Calu3 (cell line): ENCODE data around the gene CD8B2. TPM values are rescaled to one million over a fixed set of nuclear protein-coding genes. Genes with fewer than 3 reads are reported as not detected.
"Not testable (repeated sequence)": the region's sequence is repeated elsewhere in the genome, so short reads cannot be mapped to it uniquely, and the experiment has no call there.

ENCODE experiments used
- BruUV-seq: library from RNA; stranded (reverse); fragments of 400-500 nt; replicated peaks from 2 replicates; lab custom pipeline; 2021; lab: Mats Ljungman, UMichigan
- CTCF ChIA-PET: fragments of 300-600 bp; sonication (Branson Sonifier 250); formaldehyde crosslinking; loops from one replicate; lab custom pipeline; 2022; ENCODE audit warnings: antibody characterized with exemption; lab: Charles Lee
- DNase-seq: peaks from one replicate; pipeline ENCODE4 v3.0.0; 2022
- H3K27ac Mint-ChIP-seq: one replicate; pipeline ENCODE4 v1.8.0; 2022; ENCODE audit warnings: mixed read lengths; ENCODE audit not compliant: unreplicated experiment
- H3K27me3 Mint-ChIP-seq: one replicate; pipeline ENCODE4 v1.8.0; 2022; ENCODE audit warnings: mixed read lengths; ENCODE audit not compliant: unreplicated experiment
- H3K36me3 Mint-ChIP-seq: one replicate; pipeline ENCODE4 v1.8.0; 2022; ENCODE audit warnings: mild to moderate bottlenecking, moderate library complexity, mixed read lengths; ENCODE audit not compliant: insufficient read depth, unreplicated experiment
- H3K4me1 Mint-ChIP-seq: one replicate; pipeline ENCODE4 v1.8.0; 2022; ENCODE audit warnings: mild to moderate bottlenecking, low read depth, mixed read lengths; ENCODE audit not compliant: unreplicated experiment
- H3K4me3 Mint-ChIP-seq: one replicate; pipeline ENCODE4 v1.8.0; 2022; ENCODE audit warnings: mild to moderate bottlenecking, low read depth, moderate library complexity, mixed read lengths; ENCODE audit not compliant: unreplicated experiment
- H3K9me3 Mint-ChIP-seq: one replicate; pipeline ENCODE4 v1.8.0; 2022; ENCODE audit warnings: low read depth, mixed read lengths; ENCODE audit not compliant: unreplicated experiment
- intact Hi-C: fragments of 100-400 bp; cut with micrococcal nuclease; formaldehyde crosslinking; loops from one replicate; pipeline ENCODE4 v1.10.0; 2022; ENCODE audit not compliant: unreplicated experiment
- total RNA-seq: library from RNA; stranded (reverse); gene quantifications from 2 replicates; pipeline ENCODE4 v1.2.3, GENCODE V29; 2022

The CD8B2 gene
- total RNA-seq, 1 experiment from 2014 or later = not detected

- H3K27ac Mint-ChIP-seq, intact Hi-C loops, BruUV-seq, H3K4me3 Mint-ChIP-seq, CTCF ChIA-PET, H3K9me3 Mint-ChIP-seq, H3K36me3 Mint-ChIP-seq, DNase-seq, H3K27me3 Mint-ChIP-seq, H3K4me1 Mint-ChIP-seq: not testable (repeated sequence)
Observed at GRCh38 chr2:106492399-106492798, 5.2 kb downstream of the CD8B2 start.

DNA sequence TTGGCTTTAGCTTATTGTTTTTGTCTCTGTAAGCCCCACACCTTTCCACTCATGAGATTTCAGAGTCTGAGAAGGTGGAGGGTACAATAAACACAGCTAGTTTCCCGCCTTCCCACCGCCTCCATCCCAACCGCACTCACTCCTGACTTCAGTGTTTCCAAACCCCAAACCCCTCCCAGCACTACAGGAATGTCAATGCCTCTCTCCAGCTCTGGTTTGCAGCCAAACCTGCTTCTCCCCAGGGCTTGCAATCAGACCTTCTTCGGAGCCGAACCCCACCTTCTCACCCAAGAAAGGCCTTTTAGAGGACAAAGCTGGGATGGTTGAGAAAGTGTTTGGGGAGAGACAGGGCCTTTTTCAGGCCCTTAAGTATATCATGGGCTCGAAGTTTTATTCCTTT lies 5.7 kb downstream of the CD8B2 start:
- H3K9me3 Mint-ChIP-seq, H3K4me3 Mint-ChIP-seq, DNase-seq, H3K27ac Mint-ChIP-seq, intact Hi-C loops, CTCF ChIA-PET, H3K4me1 Mint-ChIP-seq, BruUV-seq, H3K36me3 Mint-ChIP-seq, H3K27me3 Mint-ChIP-seq: not testable (repeated sequence)

GRCh38 chr2:106498549-106498948 lies 11.4 kb downstream of the CD8B2 start:
- CTCF ChIA-PET, H3K36me3 Mint-ChIP-seq: not testable (repeated sequence)

DNA sequence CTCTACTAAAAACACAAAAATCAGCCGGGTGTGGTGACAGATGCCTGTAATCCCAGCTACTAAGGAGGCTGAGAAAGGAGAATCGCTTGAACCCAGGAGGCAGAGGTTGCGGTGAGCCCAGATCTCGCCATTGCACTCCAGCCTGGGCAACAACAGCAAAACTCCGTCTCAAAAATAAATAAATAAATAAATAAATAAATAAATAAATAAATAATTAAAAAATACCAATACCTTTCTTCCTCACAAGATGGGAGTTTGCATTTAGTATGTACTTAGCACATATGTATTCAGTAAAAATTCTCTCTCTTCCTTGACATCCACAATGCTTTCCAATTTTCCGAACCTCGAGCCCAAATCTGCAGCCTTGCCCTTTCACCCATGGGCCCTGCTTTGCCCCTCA lies 13.2 kb downstream of the CD8B2 start:
- H3K36me3 Mint-ChIP-seq, H3K27me3 Mint-ChIP-seq, H3K9me3 Mint-ChIP-seq, H3K4me3 Mint-ChIP-seq, H3K27ac Mint-ChIP-seq, intact Hi-C loops, CTCF ChIA-PET, BruUV-seq, H3K4me1 Mint-ChIP-seq, DNase-seq: not testable (repeated sequence)

More at GRCh38 chr2:106498549-106498948, 11.4 kb downstream of the CD8B2 start:
- H3K4me1 Mint-ChIP-seq, H3K27ac Mint-ChIP-seq, BruUV-seq, H3K4me3 Mint-ChIP-seq, DNase-seq, H3K9me3 Mint-ChIP-seq, H3K27me3 Mint-ChIP-seq, intact Hi-C loops: not testable (repeated sequence)

GRCh38 chr2:106502351-106502750 lies 15.2 kb downstream of the CD8B2 start:
- H3K9me3 Mint-ChIP-seq, H3K4me3 Mint-ChIP-seq, BruUV-seq, H3K27me3 Mint-ChIP-seq, intact Hi-C loops, H3K27ac Mint-ChIP-seq, H3K4me1 Mint-ChIP-seq, DNase-seq, H3K36me3 Mint-ChIP-seq: not testable (repeated sequence)
- CTCF ChIA-PET = interaction anchor here (0.7 kb wide), 1 partner anchor 1678 kb away, joined by 8 read pairs; no protein-coding TSS in a partner anchor

- H3K4me1 Mint-ChIP-seq, H3K36me3 Mint-ChIP-seq, DNase-seq, H3K27ac Mint-ChIP-seq, H3K27me3 Mint-ChIP-seq, BruUV-seq, H3K9me3 Mint-ChIP-seq, CTCF ChIA-PET, H3K4me3 Mint-ChIP-seq, intact Hi-C loops: not testable (repeated sequence)
Observed at GRCh38 chr2:106504192-106504591, 17.0 kb downstream of the CD8B2 start.

DNA sequence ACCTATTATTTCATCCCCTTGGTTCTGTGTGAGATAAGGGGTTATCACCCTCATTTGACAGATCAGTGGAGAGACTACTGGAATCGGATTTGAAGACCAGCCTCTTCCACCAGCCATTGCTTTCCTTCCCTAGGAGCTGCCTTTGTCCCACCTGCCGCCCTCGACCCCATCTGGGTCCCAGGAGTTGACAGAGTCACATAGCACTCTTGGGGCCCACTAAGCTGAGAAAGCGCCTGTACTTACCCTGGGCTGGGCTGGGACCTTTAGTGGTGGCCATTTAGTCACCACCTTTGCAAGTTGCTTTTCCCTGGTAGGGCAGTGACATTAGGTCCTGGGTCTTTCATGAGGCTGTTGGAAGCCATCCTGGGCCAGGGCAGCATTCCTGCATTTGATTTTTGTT lies 17.6 kb downstream of the CD8B2 start:
- H3K9me3 Mint-ChIP-seq, H3K4me3 Mint-ChIP-seq, CTCF ChIA-PET, H3K36me3 Mint-ChIP-seq, H3K27me3 Mint-ChIP-seq, intact Hi-C loops, BruUV-seq, H3K27ac Mint-ChIP-seq, H3K4me1 Mint-ChIP-seq, DNase-seq: not testable (repeated sequence)

GRCh38 chr2:106506002-106506687 lies 19.0 kb downstream of the CD8B2 start:
- H3K36me3 Mint-ChIP-seq, H3K9me3 Mint-ChIP-seq, H3K27ac Mint-ChIP-seq, H3K27me3 Mint-ChIP-seq, intact Hi-C loops, CTCF ChIA-PET, H3K4me3 Mint-ChIP-seq, BruUV-seq, H3K4me1 Mint-ChIP-seq, DNase-seq: not testable (repeated sequence)

DNA sequence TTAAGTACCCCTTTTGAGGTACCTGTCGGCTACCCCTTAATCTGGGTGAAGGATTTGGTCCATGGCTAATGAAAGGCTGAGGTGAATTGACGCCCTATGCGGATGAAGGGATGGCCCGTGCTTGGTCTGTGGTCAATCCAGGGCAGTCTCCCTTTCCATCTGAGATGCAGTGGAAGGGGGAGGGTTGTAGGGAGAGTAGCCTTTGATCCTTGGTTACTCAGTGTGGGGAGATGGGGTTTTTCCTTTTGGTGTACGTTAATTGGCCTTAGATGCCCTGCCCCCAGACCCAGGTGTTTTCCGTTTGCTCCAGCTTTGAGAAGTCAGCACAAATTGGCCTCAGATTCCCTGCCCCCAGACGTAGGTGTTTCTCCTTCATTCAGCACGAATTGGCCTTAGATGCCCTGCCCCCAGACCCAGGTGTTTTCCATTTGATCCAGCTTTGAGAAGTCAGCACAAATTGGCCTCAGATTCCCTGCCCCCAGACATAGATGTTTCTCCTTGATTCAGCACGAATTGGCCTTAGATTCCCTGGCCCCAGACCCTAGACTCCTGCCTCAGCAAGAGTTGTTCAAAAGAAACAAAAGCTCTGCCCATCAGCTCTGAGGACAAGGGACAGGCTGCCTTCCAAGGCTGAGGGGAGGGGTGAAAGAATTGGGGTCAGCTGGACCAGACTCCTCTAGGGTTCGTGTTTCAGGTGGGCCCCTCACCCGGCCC lies 21.7 kb downstream of the CD8B2 start:
- BruUV-seq, H3K36me3 Mint-ChIP-seq, CTCF ChIA-PET, H3K9me3 Mint-ChIP-seq, H3K4me1 Mint-ChIP-seq, H3K4me3 Mint-ChIP-seq, intact Hi-C loops, DNase-seq, H3K27ac Mint-ChIP-seq, H3K27me3 Mint-ChIP-seq: not testable (repeated sequence)

GRCh38 chr2:106509374-106509770 lies 22.2 kb downstream of the CD8B2 start:
- H3K27ac Mint-ChIP-seq, H3K9me3 Mint-ChIP-seq, DNase-seq, intact Hi-C loops, BruUV-seq, H3K36me3 Mint-ChIP-seq, H3K4me1 Mint-ChIP-seq, CTCF ChIA-PET, H3K27me3 Mint-ChIP-seq, H3K4me3 Mint-ChIP-seq: not testable (repeated sequence)
